Stimulated activated CD4-positive, alpha-beta T cell treated with anti-CD3 and anti-CD28 coated beads, Interleukin-1b, Interleukin-23, amount 100 ng/mL, for 1 hour (primary cell): ENCODE results near the gene ALDH3A1.

Experiments used
- DNase-seq, 2 donors: peaks; one replicate each; pipeline ENCODE4 v3.0.0-alpha.2; 2020; ENCODE audit warnings: low read depth in 2 of 2

ALDH3A1 gene

GRCh38 chr17:19703828-19704613 lies 44.1 kb downstream of the ALDH3A1 start:
- DNase-seq, result no peak

- no peak for DNase-seq
Measured at GRCh38 chr17:19703106-19703827, 44.8 kb downstream of the ALDH3A1 start.

DNA sequence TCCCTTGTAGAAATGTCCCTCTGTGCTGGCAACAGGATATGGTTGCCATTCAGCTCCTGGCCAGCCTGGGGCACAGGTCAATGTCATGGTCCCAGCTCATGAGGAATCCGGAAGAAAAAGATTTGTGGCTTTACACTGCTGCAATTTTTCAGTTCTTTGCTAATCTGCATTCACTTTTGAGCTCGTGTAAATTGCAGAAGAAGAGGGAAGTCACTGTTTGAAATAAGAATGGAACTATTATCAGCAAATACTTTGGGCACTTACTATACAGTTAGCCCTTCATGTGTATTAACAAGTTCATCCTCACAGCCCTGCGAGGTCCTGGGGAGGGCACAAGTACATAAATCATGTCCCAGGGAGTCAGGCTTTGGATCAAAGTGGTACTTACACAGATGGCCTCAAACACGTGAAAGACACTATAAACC lies 45.9 kb downstream of the ALDH3A1 start:
- no peak for DNase-seq
